GM19467 (cell line): ENCODE data around the gene PRKN.

Source experiments
- ATAC-seq: cut with Tn5 transposase; IDR thresholded peaks from one replicate; pipeline ENCODE4 v1.9.1; 2021; ENCODE audit warnings: mild to moderate bottlenecking, moderate library complexity; ENCODE audit not compliant: unreplicated experiment

PRKN gene

DNA sequence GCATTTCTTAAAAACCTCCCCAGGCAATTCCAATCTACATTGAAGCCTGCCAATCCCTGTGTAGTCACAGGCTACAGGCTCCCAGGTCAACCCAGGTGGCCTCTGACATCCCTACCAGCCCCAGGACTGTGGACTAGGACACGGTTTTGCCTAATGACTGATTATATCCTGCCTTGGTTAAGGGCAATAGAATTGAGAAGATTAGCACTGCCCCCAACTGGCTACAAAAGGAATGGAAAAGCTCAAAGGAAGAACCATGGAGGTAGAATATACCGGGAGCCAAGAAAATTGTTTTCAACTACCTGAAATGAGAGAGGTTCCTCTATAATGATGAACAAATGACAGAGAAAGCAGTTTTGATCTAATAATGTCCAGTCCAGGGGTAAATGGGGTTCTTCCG, 1032.6 kb downstream of the PRKN start:
- ATAC-seq, result no peak

DNA sequence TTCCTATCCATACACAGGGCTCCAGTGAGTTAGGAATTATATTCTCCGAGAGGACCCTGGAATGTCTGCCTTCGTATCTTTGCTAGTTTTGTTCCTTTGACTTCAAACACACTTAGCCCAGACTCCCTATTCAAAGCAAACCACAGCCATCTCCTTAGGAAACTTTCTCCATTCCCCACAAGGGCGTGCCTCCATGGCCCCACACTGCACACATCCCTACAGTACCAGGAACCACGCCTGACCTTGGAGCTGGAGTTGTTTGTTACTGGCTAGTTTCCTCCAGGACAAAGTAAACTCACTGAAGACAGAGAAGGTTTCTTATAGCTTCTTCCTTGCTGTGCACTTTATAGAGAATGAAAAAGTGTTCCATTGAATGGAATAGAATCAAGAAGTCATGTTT, 1040.9 kb downstream of the PRKN start:
- no peak for ATAC-seq

DNA sequence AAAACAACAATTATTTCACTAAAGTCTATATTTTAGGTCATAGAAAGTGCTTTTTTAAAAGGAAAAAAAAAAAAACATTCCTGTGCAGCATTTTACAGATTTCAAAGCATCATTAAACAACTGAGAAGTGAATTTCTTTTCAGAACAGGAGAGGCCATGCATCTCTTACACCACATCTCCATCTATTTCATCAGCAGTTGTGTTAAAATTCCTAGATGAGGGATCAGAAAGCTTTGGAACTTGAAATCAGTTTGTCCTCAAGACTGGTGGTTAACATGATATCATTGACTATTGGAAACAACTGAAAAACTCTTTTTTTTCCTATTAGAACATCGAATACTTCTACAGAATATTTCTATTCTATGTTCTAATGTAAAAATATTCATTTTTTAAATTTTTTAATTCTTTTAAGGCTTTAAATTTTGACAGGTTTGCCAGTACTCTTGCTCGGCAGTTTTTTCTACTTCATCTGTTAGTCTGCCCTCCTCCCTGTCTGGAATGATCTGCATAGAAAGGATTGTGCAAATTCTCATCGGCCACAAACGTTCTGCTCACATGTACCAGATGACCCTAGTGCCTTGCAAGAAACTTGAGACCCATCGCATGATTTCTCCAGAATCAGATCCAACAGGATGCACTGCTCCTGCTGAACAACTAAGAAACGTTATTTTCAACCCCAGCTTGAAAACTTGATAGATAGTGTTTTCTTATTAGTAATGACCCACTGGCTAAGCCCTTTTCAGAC, 1042.7 kb downstream of the PRKN start:
- no peak for ATAC-seq

DNA sequence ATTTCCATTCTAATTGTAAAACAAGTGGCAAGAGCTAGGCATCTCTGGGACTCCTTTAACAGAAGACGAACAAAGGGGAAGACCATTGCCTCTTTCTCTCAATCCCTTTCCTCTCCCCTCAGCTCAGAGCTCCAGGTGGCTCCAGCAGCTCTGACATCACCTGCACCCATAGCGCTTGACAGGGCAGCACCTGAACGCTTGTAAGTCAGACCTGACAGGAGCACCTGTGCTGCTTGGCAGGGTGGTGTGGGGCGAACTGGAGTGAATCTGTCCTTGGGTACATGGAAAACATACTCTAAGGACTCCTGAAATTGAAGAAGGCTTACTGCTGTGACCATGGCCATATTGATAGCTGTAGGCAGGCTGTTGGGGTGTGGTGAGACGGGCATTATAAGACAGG, 1044.2 kb downstream of the PRKN start:
- no peak for ATAC-seq

DNA sequence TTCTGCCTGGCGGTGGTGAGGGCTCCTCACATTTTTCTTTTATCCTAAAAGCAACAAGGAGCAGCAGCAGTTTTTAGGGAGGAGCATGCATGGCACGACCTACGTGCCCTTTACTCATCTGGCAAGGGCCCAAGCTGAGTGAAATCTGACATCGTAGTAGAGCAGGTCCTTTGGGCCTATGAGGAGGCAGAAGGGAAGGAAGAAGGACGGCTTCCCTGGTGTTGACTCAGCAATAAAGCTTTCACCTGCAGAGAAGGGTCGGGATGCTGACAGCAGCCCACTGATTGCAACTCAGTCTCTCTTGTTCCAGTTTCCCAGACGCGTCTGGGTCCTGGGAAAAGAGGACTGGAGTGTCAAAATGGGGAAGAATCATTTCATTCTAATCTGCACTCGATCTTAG, 1044.6 kb downstream of the PRKN start:
- no peak for ATAC-seq

DNA sequence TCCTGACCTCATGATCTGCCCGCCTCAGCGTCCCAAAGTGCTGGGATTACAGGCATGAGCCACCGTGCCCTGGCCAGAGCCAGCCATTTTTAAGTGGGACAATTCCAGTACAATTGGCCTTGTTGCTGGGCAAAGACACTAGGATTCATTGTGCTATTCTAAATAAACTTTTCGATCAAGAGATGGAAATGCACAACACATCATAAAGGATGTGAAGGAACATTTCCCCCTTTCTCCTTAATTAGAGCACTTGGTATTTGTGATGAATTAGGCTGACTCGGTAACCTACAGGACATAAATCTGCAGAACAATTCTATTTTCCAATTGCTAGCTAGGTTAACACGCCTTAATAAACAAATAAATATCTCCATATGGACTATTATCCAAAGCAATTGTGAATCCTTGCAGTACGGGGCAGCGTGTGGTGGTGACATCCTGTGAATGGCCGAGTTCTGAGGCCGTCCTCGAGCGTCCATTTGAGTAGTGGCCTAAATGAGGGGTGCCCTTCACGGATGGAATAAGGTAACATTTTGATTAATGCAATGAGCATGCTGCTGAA, 1047.5 kb downstream of the PRKN start:
- no peak for ATAC-seq

GRCh38 chr6:161677188-161677587, 1050.4 kb downstream of the PRKN start:
- ATAC-seq, result no peak

GRCh38 chr6:161676586-161676985, 1051.0 kb downstream of the PRKN start:
- ATAC-seq, result no peak

GRCh38 chr6:161674930-161675682, 1052.5 kb downstream of the PRKN start:
- no peak for ATAC-seq

DNA sequence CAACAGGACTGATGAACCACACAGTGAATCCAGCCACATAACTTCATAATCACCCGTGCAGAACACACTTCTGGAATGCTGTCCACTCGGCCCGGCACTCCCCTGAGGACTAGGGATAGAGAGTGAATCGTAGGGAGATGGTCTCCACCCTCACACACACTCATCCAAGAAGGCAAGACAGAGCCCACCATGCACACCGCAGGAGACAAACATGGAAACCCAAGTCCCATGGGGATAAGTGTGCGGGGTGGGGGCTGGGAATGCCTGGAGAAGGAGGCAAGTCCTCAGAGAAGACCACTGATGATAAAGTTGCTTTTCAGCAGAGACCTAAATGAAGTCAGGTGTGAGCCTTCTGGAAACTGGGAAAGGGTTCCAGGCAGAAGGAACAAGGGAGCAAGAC, 1054.5 kb downstream of the PRKN start:
- ATAC-seq, result no peak

DNA sequence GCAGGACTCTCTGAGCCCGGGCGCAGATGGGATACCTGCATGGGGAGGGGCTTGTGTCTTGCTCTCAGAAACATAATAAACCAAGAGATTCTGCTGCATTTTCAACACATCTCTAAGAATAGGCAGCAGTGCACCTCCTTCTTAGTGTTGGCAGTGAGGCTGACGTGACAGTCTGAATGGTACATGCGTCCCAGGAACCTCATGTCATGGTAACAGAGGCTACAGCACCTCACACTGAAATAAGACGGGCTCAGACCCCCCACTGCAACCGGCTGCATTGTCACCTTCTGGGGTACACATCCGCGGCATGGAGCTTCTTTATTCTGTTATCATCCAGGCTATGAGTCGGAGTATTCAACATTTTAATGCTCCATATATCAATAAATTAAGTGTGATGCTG, 1056.4 kb downstream of the PRKN start:
- ATAC-seq, result no peak

DNA sequence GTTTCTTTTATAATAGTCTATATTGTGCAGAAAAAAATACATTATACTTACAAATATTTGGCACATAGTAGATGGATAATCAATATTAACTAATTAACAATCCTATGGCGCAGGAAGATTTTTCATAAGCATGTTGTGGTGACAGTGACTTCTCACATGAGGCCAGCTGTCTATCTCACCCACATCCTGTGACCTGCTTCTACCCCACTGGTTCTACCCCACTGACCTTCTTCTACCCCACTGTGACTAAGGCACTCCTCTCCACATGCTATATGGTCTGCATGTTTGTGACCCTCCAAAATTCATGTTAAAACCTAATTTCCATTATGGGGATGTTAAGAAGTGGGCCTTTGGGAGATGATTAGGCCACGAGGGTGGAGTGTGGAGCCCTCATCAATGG, 1058.9 kb downstream of the PRKN start:
- no peak for ATAC-seq

- no peak for ATAC-seq
These were observed 1059.6 kb downstream of the PRKN start for GRCh38 chr6:161667957-161668356.

- no peak for ATAC-seq
These were observed 1063.9 kb downstream of the PRKN start for GRCh38 chr6:161663682-161664081.

DNA sequence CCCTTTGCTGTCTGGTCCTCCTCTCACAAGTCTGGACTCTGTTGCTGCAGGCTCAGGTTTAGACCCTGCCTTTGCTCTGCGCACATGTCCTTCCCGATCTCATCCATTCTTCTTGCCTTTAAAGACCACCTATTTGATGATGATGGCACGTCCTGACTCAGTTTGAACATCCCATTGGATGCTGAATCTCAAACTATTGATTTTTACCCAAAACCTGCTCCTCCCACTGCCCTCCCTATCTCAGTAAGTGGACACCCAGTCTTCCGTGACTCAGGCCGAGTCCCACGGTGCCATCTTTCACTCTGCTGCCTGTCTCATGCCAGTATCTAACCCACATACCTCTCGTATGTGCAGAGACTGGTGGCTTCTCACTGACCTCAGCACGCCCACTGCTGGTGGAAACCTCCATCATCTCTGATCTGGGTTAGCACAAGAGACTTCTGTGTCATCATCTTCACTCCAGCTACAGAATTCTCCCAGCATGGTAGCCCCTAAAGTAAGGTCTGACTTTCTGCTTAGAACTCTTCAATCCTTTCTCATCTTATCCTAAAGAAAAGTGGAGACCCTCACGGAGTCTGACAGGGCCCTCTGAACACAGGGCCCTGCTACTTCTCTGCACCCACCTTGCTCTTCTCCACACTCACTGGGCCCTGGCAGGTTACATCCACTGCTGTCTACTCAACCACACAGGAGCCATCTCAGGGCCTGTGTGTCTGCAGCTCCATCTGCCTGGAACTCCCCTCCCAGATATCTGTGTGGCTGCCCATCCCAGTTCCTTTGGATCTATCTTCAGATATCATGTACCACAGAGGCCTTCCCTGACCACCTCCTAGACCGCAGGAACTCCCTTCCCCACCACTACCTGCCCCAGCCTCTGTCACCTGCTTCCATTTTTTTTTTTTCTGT, 1066.6 kb downstream of the PRKN start:
- ATAC-seq, result no peak

GRCh38 chr6:161658211-161658610, 1069.4 kb downstream of the PRKN start:
- no peak for ATAC-seq

DNA sequence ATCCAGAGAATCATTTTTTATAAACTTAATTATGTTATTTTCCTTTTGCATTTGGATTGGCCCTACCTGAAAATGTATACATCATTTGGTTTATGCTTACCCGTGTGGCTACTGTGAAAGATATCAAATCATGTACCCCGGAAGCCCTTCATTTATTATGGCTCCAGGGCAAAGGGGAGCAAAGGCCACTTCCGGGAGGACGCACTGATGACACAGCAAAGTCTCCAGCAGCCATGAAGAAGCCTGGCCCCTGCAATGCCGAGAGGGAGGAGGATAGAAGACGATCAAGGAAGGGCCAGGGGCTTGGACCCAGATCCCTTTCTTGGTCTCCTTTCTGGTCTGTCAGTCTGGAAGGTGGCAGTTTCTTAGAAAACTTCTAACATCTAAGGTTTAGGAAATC, 1073.4 kb downstream of the PRKN start:
- ATAC-seq, result no peak

- ATAC-seq, result no peak
These were observed 1075.6 kb downstream of the PRKN start for GRCh38 chr6:161651949-161652348.

- ATAC-seq, result no peak
These were observed 1077.7 kb downstream of the PRKN start for GRCh38 chr6:161649841-161650240.

- no peak for ATAC-seq
These were observed 1078.5 kb downstream of the PRKN start for GRCh38 chr6:161649068-161649467.

GRCh38 chr6:161647234-161647633, 1080.3 kb downstream of the PRKN start:
- no peak for ATAC-seq
